ENCODE results near the gene ATP6V1F.

Gene ATP6V1F

GRCh38 chr7:128829391-128830166 lies 33.1 kb upstream of the ATP6V1F start:
- Histone ChIP-seq H3K9me3 (ENCODE audit: control insufficient read depth, low read length) (no peaks in the 10 kb centered on the region), H3K27me3 (replicated peaks; ENCODE audit: control insufficient read depth, insufficient read depth, low read length, poor library complexity, severe bottlenecking) (peaks cover 30% of the 10 kb centered on the region), H3K27ac (ENCODE audit: insufficient read depth, low read length, poor library complexity, severe bottlenecking) (no peak overlapping the region), H3K4me1 (ENCODE audit: control insufficient read depth, insufficient read depth, low read length, poor library complexity, severe bottlenecking) (peaks cover 19% of the 10 kb centered on the region), H3K4me3 (ENCODE audit: insufficient read depth, low read depth, low read length, poor library complexity, severe bottlenecking) (peak overlapping the region; percentile 37), H3K36me3 (ENCODE audit: control insufficient read depth, insufficient read depth, low read length) (no peaks in the 10 kb centered on the region)
- no peak for DNase-seq

DNA sequence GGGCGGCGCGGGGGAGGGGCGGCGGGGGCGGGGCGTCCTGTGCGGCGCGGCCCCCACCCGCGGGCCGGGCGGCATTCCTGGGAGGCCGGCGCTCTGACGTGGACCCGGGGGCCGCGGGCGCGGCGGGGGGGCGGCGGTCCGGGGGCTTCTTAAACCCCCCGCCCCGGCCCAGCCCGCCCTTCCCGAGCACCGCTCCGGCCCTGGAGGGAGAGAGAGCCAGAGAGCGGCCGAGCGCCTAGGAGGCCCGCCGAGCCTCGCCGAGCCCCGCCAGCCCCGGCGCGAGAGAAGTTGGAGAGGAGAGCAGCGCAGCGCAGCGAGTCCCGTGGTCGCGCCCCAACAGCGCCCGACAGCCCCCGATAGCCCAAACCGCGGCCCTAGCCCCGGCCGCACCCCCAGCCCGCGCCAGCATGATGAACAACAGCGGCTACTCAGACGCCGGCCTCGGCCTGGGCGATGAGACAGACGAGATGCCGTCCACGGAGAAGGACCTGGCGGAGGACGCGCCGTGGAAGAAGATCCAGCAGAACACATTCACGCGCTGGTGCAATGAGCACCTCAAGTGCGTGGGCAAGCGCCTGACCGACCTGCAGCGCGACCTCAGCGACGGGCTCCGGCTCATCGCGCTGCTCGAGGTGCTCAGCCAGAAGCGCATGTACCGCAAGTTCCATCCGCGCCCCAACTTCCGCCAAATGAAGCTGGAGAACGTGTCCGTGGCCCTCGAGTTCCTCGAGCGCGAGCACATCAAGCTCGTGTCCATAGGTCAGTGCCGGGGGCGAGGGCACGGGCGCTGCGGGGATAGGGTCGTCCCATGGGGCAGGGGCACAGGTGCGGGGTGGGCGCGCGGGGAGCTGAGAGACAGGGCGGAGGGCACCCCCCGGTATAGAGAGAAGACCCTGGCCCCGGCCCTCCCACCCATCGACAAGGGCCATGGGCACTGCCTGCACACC lies 32.2 kb upstream of the ATP6V1F start, which contains the start of gene FLNC:
Gene FLNC, plus strand, starts transcription at position 176 of the 947 bp plus-strand sequence. Its CDS starts 232 bp downstream, at position 408.
- Histone ChIP-seq H3K9me3 (ENCODE audit: control insufficient read depth, low read length) (no peaks in the 10 kb centered on the region), H3K4me3 (ENCODE audit: insufficient read depth, low read depth, low read length, poor library complexity, severe bottlenecking) (peak within 1 kb of the TSS; percentile 59), H3K27ac (ENCODE audit: insufficient read depth, low read length, poor library complexity, severe bottlenecking) (no peak within 1 kb of the TSS), H3K27me3 (replicated peaks; ENCODE audit: control insufficient read depth, insufficient read depth, low read length, poor library complexity, severe bottlenecking) (peaks cover 30% of the 10 kb centered on the region), H3K4me1 (ENCODE audit: control insufficient read depth, insufficient read depth, low read length, poor library complexity, severe bottlenecking) (peaks cover 19% of the 10 kb centered on the region), H3K36me3 (ENCODE audit: control insufficient read depth, insufficient read depth, low read length) (no peaks in the 10 kb centered on the region)
- DNase-seq = peak in 1 of 3 donors; percentile 4

- no peak overlapping the region for H3K27ac ChIP-seq (ENCODE audit: insufficient read depth, low read length, poor library complexity, severe bottlenecking)
- no peak for DNase-seq
- peaks cover 30% of the 10 kb centered on the region for H3K27me3 ChIP-seq (replicated peaks; ENCODE audit: control insufficient read depth, insufficient read depth, low read length, poor library complexity, severe bottlenecking)
- peaks cover 19% of the 10 kb centered on the region for H3K4me1 ChIP-seq (ENCODE audit: control insufficient read depth, insufficient read depth, low read length, poor library complexity, severe bottlenecking)
- H3K9me3 ChIP-seq (ENCODE audit: control insufficient read depth, low read length) = no peaks in the 10 kb centered on the region
- H3K4me3 ChIP-seq (ENCODE audit: insufficient read depth, low read depth, low read length, poor library complexity, severe bottlenecking) = no peak overlapping the region
- no peaks in the 10 kb centered on the region for H3K36me3 ChIP-seq (ENCODE audit: control insufficient read depth, insufficient read depth, low read length)
Observed at GRCh38 chr7:128831178-128831993, 31.3 kb upstream of the ATP6V1F start.

- DNase-seq = no peak
- peaks cover 19% of the 10 kb centered on the region for H3K4me1 ChIP-seq (ENCODE audit: control insufficient read depth, insufficient read depth, low read length, poor library complexity, severe bottlenecking)
- H3K27me3 ChIP-seq (replicated peaks; ENCODE audit: control insufficient read depth, insufficient read depth, low read length, poor library complexity, severe bottlenecking) = peaks cover 30% of the 10 kb centered on the region
- H3K4me3 ChIP-seq (ENCODE audit: insufficient read depth, low read depth, low read length, poor library complexity, severe bottlenecking) = no peak overlapping the region
- no peaks in the 10 kb centered on the region for H3K9me3 ChIP-seq (ENCODE audit: control insufficient read depth, low read length)
- no peak overlapping the region for H3K27ac ChIP-seq (ENCODE audit: insufficient read depth, low read length, poor library complexity, severe bottlenecking)
- H3K36me3 ChIP-seq (ENCODE audit: control insufficient read depth, insufficient read depth, low read length) = no peaks in the 10 kb centered on the region
Observed at GRCh38 chr7:128831994-128832879, 30.4 kb upstream of the ATP6V1F start.

DNA sequence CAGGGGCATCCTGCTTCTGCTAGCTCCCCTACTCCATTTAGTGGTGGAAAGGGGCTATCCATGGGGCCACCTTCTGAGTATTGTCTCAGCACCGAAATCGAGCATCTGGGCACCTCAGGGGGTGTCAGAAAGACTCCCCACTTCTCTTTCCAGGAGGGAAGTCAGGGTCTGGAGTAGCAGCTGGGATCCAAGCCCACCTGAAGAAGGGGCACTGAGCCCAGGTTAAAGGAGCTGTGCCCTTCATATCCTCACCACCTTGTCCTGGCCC lies 29.8 kb upstream of the ATP6V1F start:
- Histone ChIP-seq H3K4me1 (ENCODE audit: control insufficient read depth, insufficient read depth, low read length, poor library complexity, severe bottlenecking) (peaks cover 19% of the 10 kb centered on the region), H3K4me3 (ENCODE audit: insufficient read depth, low read depth, low read length, poor library complexity, severe bottlenecking) (no peak overlapping the region), H3K36me3 (ENCODE audit: control insufficient read depth, insufficient read depth, low read length) (no peaks in the 10 kb centered on the region), H3K27me3 (replicated peaks; ENCODE audit: control insufficient read depth, insufficient read depth, low read length, poor library complexity, severe bottlenecking) (peaks cover 30% of the 10 kb centered on the region), H3K9me3 (ENCODE audit: control insufficient read depth, low read length) (no peaks in the 10 kb centered on the region), H3K27ac (ENCODE audit: insufficient read depth, low read length, poor library complexity, severe bottlenecking) (no peak overlapping the region)
- no peak for DNase-seq

- Histone ChIP-seq H3K36me3 (ENCODE audit: control insufficient read depth, insufficient read depth, low read length) (no peaks in the 10 kb centered on the region), H3K27me3 (replicated peaks; ENCODE audit: control insufficient read depth, insufficient read depth, low read length, poor library complexity, severe bottlenecking) (peaks cover 29% of the 10 kb centered on the region), H3K27ac (ENCODE audit: insufficient read depth, low read length, poor library complexity, severe bottlenecking) (no peak overlapping the region), H3K4me1 (ENCODE audit: control insufficient read depth, insufficient read depth, low read length, poor library complexity, severe bottlenecking) (peaks cover 19% of the 10 kb centered on the region), H3K9me3 (ENCODE audit: control insufficient read depth, low read length) (no peaks in the 10 kb centered on the region), H3K4me3 (ENCODE audit: insufficient read depth, low read depth, low read length, poor library complexity, severe bottlenecking) (no peak overlapping the region)
- no peak for DNase-seq
Observed at GRCh38 chr7:128833148-128833945, 29.3 kb upstream of the ATP6V1F start.

GRCh38 chr7:128833946-128834325 lies 28.7 kb upstream of the ATP6V1F start:
- H3K4me3 ChIP-seq (ENCODE audit: insufficient read depth, low read depth, low read length, poor library complexity, severe bottlenecking) = no peak overlapping the region
- DNase-seq = no peak
- H3K4me1 ChIP-seq (ENCODE audit: control insufficient read depth, insufficient read depth, low read length, poor library complexity, severe bottlenecking) = peaks cover 19% of the 10 kb centered on the region
- no peak overlapping the region for H3K27ac ChIP-seq (ENCODE audit: insufficient read depth, low read length, poor library complexity, severe bottlenecking)
- H3K36me3 ChIP-seq (ENCODE audit: control insufficient read depth, insufficient read depth, low read length) = no peaks in the 10 kb centered on the region
- peaks cover 26% of the 10 kb centered on the region for H3K27me3 ChIP-seq (replicated peaks; ENCODE audit: control insufficient read depth, insufficient read depth, low read length, poor library complexity, severe bottlenecking)
- H3K9me3 ChIP-seq (ENCODE audit: control insufficient read depth, low read length) = no peaks in the 10 kb centered on the region

GRCh38 chr7:128835231-128835751 lies 27.4 kb upstream of the ATP6V1F start:
- no peak overlapping the region for H3K4me3 ChIP-seq (ENCODE audit: insufficient read depth, low read depth, low read length, poor library complexity, severe bottlenecking)
- no peak overlapping the region for H3K27ac ChIP-seq (ENCODE audit: insufficient read depth, low read length, poor library complexity, severe bottlenecking)
- peaks cover 15% of the 10 kb centered on the region for H3K27me3 ChIP-seq (replicated peaks; ENCODE audit: control insufficient read depth, insufficient read depth, low read length, poor library complexity, severe bottlenecking)
- H3K9me3 ChIP-seq (ENCODE audit: control insufficient read depth, low read length) = no peaks in the 10 kb centered on the region
- H3K4me1 ChIP-seq (ENCODE audit: control insufficient read depth, insufficient read depth, low read length, poor library complexity, severe bottlenecking) = peaks cover 12% of the 10 kb centered on the region
- no peak for DNase-seq
- no peaks in the 10 kb centered on the region for H3K36me3 ChIP-seq (ENCODE audit: control insufficient read depth, insufficient read depth, low read length)

All from effector memory CD4-positive, alpha-beta T cell (primary cell).